ENCODE data around the gene AKR1C4.
"Not testable (repeated sequence)": the region's sequence is repeated elsewhere in the genome, so short reads cannot be mapped to it uniquely, and the experiment has no call there.

The AKR1C4 gene

GRCh38 chr10:5210261-5210660 is 13.6 kb downstream of the AKR1C4 start:
- H3K23ac ChIP-seq (ENCODE audit: low read length); H3K27me3 ChIP-seq (ENCODE audit: insufficient read depth, low read length); H2AFZ ChIP-seq (ENCODE audit: insufficient read depth, low read length, poor library complexity); H2BK120ac ChIP-seq (ENCODE audit: insufficient read depth, low read length, poor library complexity); H3K4me3 ChIP-seq (ENCODE audit: low read depth, low read length); H2BK12ac ChIP-seq (ENCODE audit: low read length); H3K36me3 ChIP-seq (ENCODE audit: control insufficient read depth in 1 of 2, insufficient read depth in 2 of 2, low read length in 2 of 2); H3K79me2 ChIP-seq (ENCODE audit: control insufficient read depth, insufficient read depth, low read length, poor library complexity); H3K9me3 ChIP-seq (ENCODE audit: insufficient read depth, low read depth, low read length); H2BK5ac ChIP-seq (ENCODE audit: low read depth, low read length, poor library complexity); DNase-seq; H4K8ac ChIP-seq (ENCODE audit: low read depth, low read length); H3K14ac ChIP-seq (ENCODE audit: low read length); H4K12ac ChIP-seq (ENCODE audit: low read depth, low read length); H3K27ac ChIP-seq (ENCODE audit: low read depth, low read length); H2AK5ac ChIP-seq (ENCODE audit: low read length); H4K91ac ChIP-seq (ENCODE audit: low read depth, low read length); H3K4me2 ChIP-seq (ENCODE audit: low read length); H3K79me1 ChIP-seq (ENCODE audit: low read length); H3K18ac ChIP-seq (ENCODE audit: low read length); H3K9ac ChIP-seq (ENCODE audit: low read length); H3K4ac ChIP-seq (ENCODE audit: low read depth, low read length); H3K4me1 ChIP-seq (ENCODE audit: control insufficient read depth in 1 of 2, insufficient read depth in 2 of 2, low read length in 2 of 2): not testable (repeated sequence)
- WGBS (ENCODE audit: extremely low coverage, insufficient coverage, insufficient read length): no CpG with 5 or more reads among the region's 1 CpG

- Histone ChIP-seq H3K4me2 (ENCODE audit: low read length) (no peak overlapping the region), H3K4me3 (ENCODE audit: low read depth, low read length) (no peak overlapping the region), H3K14ac (ENCODE audit: low read length) (no peak overlapping the region), H2AFZ (ENCODE audit: insufficient read depth, low read length, poor library complexity) (no peak overlapping the region), H2AK5ac (ENCODE audit: low read length) (no peak overlapping the region), H3K27me3 (ENCODE audit: insufficient read depth, low read length) (no peaks in the 10 kb centered on the region), H3K18ac (ENCODE audit: low read length) (no peak overlapping the region), H3K79me2 (ENCODE audit: control insufficient read depth, insufficient read depth, low read length, poor library complexity) (no peaks in the 10 kb centered on the region), H3K4ac (ENCODE audit: low read depth, low read length) (no peak overlapping the region), H4K8ac (ENCODE audit: low read depth, low read length) (no peak overlapping the region), H3K36me3 (ENCODE audit: control insufficient read depth in 1 of 2, insufficient read depth in 2 of 2, low read length in 2 of 2) (no peaks in the 10 kb centered on the region), H3K27ac (ENCODE audit: low read depth, low read length) (no peak overlapping the region), H4K12ac (ENCODE audit: low read depth, low read length) (no peak overlapping the region), H2BK12ac (ENCODE audit: low read length) (no peak overlapping the region), H3K9ac (ENCODE audit: low read length) (no peak overlapping the region), H2BK120ac (ENCODE audit: insufficient read depth, low read length, poor library complexity) (no peak overlapping the region), H3K9me3 (ENCODE audit: insufficient read depth, low read depth, low read length) (peaks cover 6% of the 10 kb centered on the region), H4K91ac (ENCODE audit: low read depth, low read length) (no peak overlapping the region), H3K79me1 (ENCODE audit: low read length) (no peaks in the 10 kb centered on the region), H3K23ac (ENCODE audit: low read length) (no peak overlapping the region), H2BK5ac (ENCODE audit: low read depth, low read length, poor library complexity) (no peak overlapping the region), H3K4me1 (ENCODE audit: control insufficient read depth in 1 of 2, insufficient read depth in 2 of 2, low read length in 2 of 2) (no peaks in the 10 kb centered on the region)
- DNase-seq: no peak
These were observed 15.3 kb downstream of the AKR1C4 start for GRCh38 chr10:5211696-5212536.

GRCh38 chr10:5216801-5217200 is 20.2 kb downstream of the AKR1C4 start:
- no peak overlapping the region for H3K27ac ChIP-seq (ENCODE audit: low read depth, low read length)
- H2AFZ ChIP-seq (ENCODE audit: insufficient read depth, low read length, poor library complexity): no peak overlapping the region
- no peak overlapping the region for H3K18ac ChIP-seq (ENCODE audit: low read length)
- H3K4me1 ChIP-seq (ENCODE audit: control insufficient read depth in 1 of 2, insufficient read depth in 2 of 2, low read length in 2 of 2): no peaks in the 10 kb centered on the region
- no peak overlapping the region for H4K8ac ChIP-seq (ENCODE audit: low read depth, low read length)
- no peak overlapping the region for H4K91ac ChIP-seq (ENCODE audit: low read depth, low read length)
- H3K4ac ChIP-seq (ENCODE audit: low read depth, low read length): no peak overlapping the region
- WGBS (ENCODE audit: extremely low coverage, insufficient coverage, insufficient read length): no CpG with 5 or more reads among the region's 2 CpGs
- no peak overlapping the region for H2BK5ac ChIP-seq (ENCODE audit: low read depth, low read length, poor library complexity)
- no peaks in the 10 kb centered on the region for H3K79me1 ChIP-seq (ENCODE audit: low read length)
- H3K14ac ChIP-seq (ENCODE audit: low read length): no peak overlapping the region
- H3K23ac ChIP-seq (ENCODE audit: low read length): no peak overlapping the region
- no peaks in the 10 kb centered on the region for H3K79me2 ChIP-seq (ENCODE audit: control insufficient read depth, insufficient read depth, low read length, poor library complexity)
- no peak overlapping the region for H2BK120ac ChIP-seq (ENCODE audit: insufficient read depth, low read length, poor library complexity)
- H4K12ac ChIP-seq (ENCODE audit: low read depth, low read length): no peak overlapping the region
- H2AK5ac ChIP-seq (ENCODE audit: low read length): no peak overlapping the region
- no peak overlapping the region for H2BK12ac ChIP-seq (ENCODE audit: low read length)
- no peaks in the 10 kb centered on the region for H3K36me3 ChIP-seq (ENCODE audit: control insufficient read depth in 1 of 2, insufficient read depth in 2 of 2, low read length in 2 of 2)
- H3K4me2 ChIP-seq (ENCODE audit: low read length): no peak overlapping the region
- no peaks in the 10 kb centered on the region for H3K27me3 ChIP-seq (ENCODE audit: insufficient read depth, low read length)
- H3K9ac ChIP-seq (ENCODE audit: low read length): no peak overlapping the region
- DNase-seq: no peak
- no peak overlapping the region for H3K4me3 ChIP-seq (ENCODE audit: low read depth, low read length)
- H3K9me3 ChIP-seq (ENCODE audit: insufficient read depth, low read depth, low read length): peaks cover 3% of the 10 kb centered on the region

GRCh38 chr10:5219262-5219661 is 22.6 kb downstream of the AKR1C4 start:
- Histone ChIP-seq H3K14ac (ENCODE audit: low read length) (no peak overlapping the region), H3K4me3 (ENCODE audit: low read depth, low read length) (no peak overlapping the region), H4K91ac (ENCODE audit: low read depth, low read length) (no peak overlapping the region), H3K9ac (ENCODE audit: low read length) (peak overlapping the region; percentile 22), H2AFZ (ENCODE audit: insufficient read depth, low read length, poor library complexity) (no peak overlapping the region), H3K4me1 (ENCODE audit: control insufficient read depth in 1 of 2, insufficient read depth in 2 of 2, low read length in 2 of 2) (no peaks in the 10 kb centered on the region), H4K8ac (ENCODE audit: low read depth, low read length) (no peak overlapping the region), H4K12ac (ENCODE audit: low read depth, low read length) (no peak overlapping the region), H3K27ac (ENCODE audit: low read depth, low read length) (no peak overlapping the region), H2AK5ac (ENCODE audit: low read length) (no peak overlapping the region), H3K79me2 (ENCODE audit: control insufficient read depth, insufficient read depth, low read length, poor library complexity) (no peaks in the 10 kb centered on the region), H2BK5ac (ENCODE audit: low read depth, low read length, poor library complexity) (no peak overlapping the region), H2BK12ac (ENCODE audit: low read length) (no peak overlapping the region), H3K27me3 (ENCODE audit: insufficient read depth, low read length) (no peaks in the 10 kb centered on the region), H3K4ac (ENCODE audit: low read depth, low read length) (no peak overlapping the region), H3K36me3 (ENCODE audit: control insufficient read depth in 1 of 2, insufficient read depth in 2 of 2, low read length in 2 of 2) (no peaks in the 10 kb centered on the region), H3K4me2 (ENCODE audit: low read length) (no peak overlapping the region), H2BK120ac (ENCODE audit: insufficient read depth, low read length, poor library complexity) (no peak overlapping the region), H3K9me3 (ENCODE audit: insufficient read depth, low read depth, low read length) (no peaks in the 10 kb centered on the region), H3K79me1 (ENCODE audit: low read length) (no peaks in the 10 kb centered on the region), H3K18ac (ENCODE audit: low read length) (no peak overlapping the region), H3K23ac (ENCODE audit: low read length) (peak overlapping the region; percentile 85)
- no CpG with 5 or more reads among the region's 3 CpGs for WGBS (ENCODE audit: extremely low coverage, insufficient coverage, insufficient read length)
- DNase-seq: no peak

Data from trophoblast cell (in vitro differentiated cells and primary cell).